ENCODE measurements around the gene ACBD5.
"Not testable (repeated sequence)": the region's sequence is repeated elsewhere in the genome, so short reads cannot be mapped to it uniquely, and the experiment has no call there.

ACBD5 gene

GRCh38 chr10:27241010-27241651, 534 bp upstream of the ACBD5 start:
- in situ Hi-C loops (cut with MboI; ENCODE audit: low sequenced_read_pairs, unreplicated experiment) = loop anchor here (10.0 kb wide), 1 partner anchor 114 kb away; no protein-coding TSS in a partner anchor
- no peak for TF ChIP-seq CTCF (IDR thresholded peaks at IDR 0.05; ENCODE audit: borderline replicate concordance, control extremely low read depth, extremely low read depth, insufficient read depth, missing control alignments)
- no peak for DNase-seq (ENCODE audit: low spot score)

GRCh38 chr10:27237531-27237930, 3.1 kb downstream of the ACBD5 start:
- DNase-seq (ENCODE audit: low spot score); in situ Hi-C loops (cut with MboI; ENCODE audit: low sequenced_read_pairs, unreplicated experiment): not testable (repeated sequence)

- DNase-seq (ENCODE audit: low spot score); in situ Hi-C loops (cut with MboI; ENCODE audit: low sequenced_read_pairs, unreplicated experiment): not testable (repeated sequence)
Observed at GRCh38 chr10:27236589-27237128, 3.9 kb downstream of the ACBD5 start.

GRCh38 chr10:27235706-27236105, 4.9 kb downstream of the ACBD5 start:
- no peak for DNase-seq (ENCODE audit: low spot score)
- TF ChIP-seq CTCF (IDR thresholded peaks at IDR 0.05; ENCODE audit: borderline replicate concordance, control extremely low read depth, extremely low read depth, insufficient read depth, missing control alignments) = no peak
- in situ Hi-C loops (cut with MboI; ENCODE audit: low sequenced_read_pairs, unreplicated experiment) = no loop called here

GRCh38 chr10:27230022-27230421, 10.6 kb downstream of the ACBD5 start:
- TF ChIP-seq CTCF (IDR thresholded peaks at IDR 0.05; ENCODE audit: borderline replicate concordance, control extremely low read depth, extremely low read depth, insufficient read depth, missing control alignments) = no peak
- in situ Hi-C loops (cut with MboI; ENCODE audit: low sequenced_read_pairs, unreplicated experiment) = no loop called here
- DNase-seq (ENCODE audit: low spot score) = no peak

GRCh38 chr10:27225642-27226257, 14.8 kb downstream of the ACBD5 start:
- no peak for TF ChIP-seq CTCF (IDR thresholded peaks at IDR 0.05; ENCODE audit: borderline replicate concordance, control extremely low read depth, extremely low read depth, insufficient read depth, missing control alignments)
- in situ Hi-C loops (cut with MboI; ENCODE audit: low sequenced_read_pairs, unreplicated experiment) = no loop called here
- no peak for DNase-seq (ENCODE audit: low spot score)

- no peak for DNase-seq (ENCODE audit: low spot score)
- in situ Hi-C loops (cut with MboI; ENCODE audit: low sequenced_read_pairs, unreplicated experiment) = no loop called here
- no peak for TF ChIP-seq CTCF (IDR thresholded peaks at IDR 0.05; ENCODE audit: borderline replicate concordance, control extremely low read depth, extremely low read depth, insufficient read depth, missing control alignments)
Observed at GRCh38 chr10:27225011-27225590, 15.5 kb downstream of the ACBD5 start.
